Measurements from ENCODE around the gene SLAIN1.

SLAIN1 gene

DNA sequence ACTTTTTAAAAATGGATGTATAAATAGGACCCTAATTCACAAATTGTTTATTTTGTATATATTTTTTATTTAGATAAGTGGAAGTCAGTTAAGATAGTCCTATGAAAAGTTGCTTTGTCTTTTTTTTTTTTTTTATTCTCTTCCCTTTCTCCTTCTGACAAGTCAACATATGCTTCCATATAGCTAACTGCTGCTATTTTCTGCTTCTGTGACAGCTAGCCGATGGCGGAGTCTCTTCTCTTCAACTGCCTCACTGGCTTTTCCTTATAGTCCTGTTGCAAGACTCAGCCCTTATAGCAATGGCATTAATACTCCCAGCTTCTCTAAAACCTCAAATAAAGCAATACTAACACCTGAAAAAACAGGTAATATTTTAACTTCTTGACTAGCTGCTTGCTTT, 45.3 kb downstream of the SLAIN1 start:
- H3K36me3 Mint-ChIP-seq (ENCODE audit: insufficient read depth) = peaks cover 6% of the 10 kb centered on the region
- ATAC-seq (replicated peaks) (no peak), DNase-seq (no peak)
- H3K4me3 Mint-ChIP-seq = no peak overlapping the region
- H3K27me3 Mint-ChIP-seq = no peaks in the 10 kb centered on the region
- no peak overlapping the region for H3K27ac Mint-ChIP-seq
- H3K9me3 Mint-ChIP-seq = no peaks in the 10 kb centered on the region
- peaks cover 8 to 9% of the 10 kb centered on the region in 2 donors for H3K4me1 Mint-ChIP-seq (ENCODE audit: low read depth in 2 of 2)

DNA sequence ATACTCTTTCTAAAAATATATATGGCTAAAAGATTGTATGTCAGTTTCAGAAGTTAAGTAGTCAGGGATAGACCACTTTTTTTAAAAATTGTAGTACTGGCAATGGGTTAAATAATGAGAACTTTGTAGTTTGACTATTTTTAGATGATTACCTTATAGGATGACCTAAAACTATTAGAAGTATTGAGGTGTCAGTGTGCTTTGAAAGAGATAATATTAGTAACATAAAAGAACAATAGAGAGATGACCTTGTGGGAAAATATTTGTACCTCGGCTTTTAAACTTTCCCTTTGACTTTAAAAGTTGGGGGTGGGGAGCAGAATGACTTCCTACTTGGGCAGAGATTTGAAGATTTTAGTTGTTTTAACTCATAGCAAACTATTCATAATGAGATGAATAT, 48.3 kb downstream of the SLAIN1 start:
- Mint-ChIP-seq H3K36me3 (ENCODE audit: insufficient read depth) (peaks cover 6% of the 10 kb centered on the region), H3K4me3 (no peak overlapping the region), H3K27ac (no peak overlapping the region), H3K27me3 (no peaks in the 10 kb centered on the region), H3K9me3 (no peaks in the 10 kb centered on the region), H3K4me1 (ENCODE audit: low read depth in 2 of 2) (peaks cover 2 to 3% of the 10 kb centered on the region in 2 donors)
- DNase-seq = no peak
- no peak for ATAC-seq (replicated peaks)

- DNase-seq (no peak), ATAC-seq (replicated peaks) (no peak)
- no peak overlapping the region for H3K4me3 Mint-ChIP-seq
- H3K36me3 Mint-ChIP-seq (ENCODE audit: insufficient read depth) = peaks cover 11% of the 10 kb centered on the region
- peaks cover 7 to 8% of the 10 kb centered on the region in 2 donors for H3K4me1 Mint-ChIP-seq (ENCODE audit: low read depth in 2 of 2)
- H3K9me3 Mint-ChIP-seq = no peaks in the 10 kb centered on the region
- H3K27ac Mint-ChIP-seq = peak overlapping the region; percentile 29 to 32
- H3K27me3 Mint-ChIP-seq = no peaks in the 10 kb centered on the region
Measured at GRCh38 chr13:77749344-77749880, 51.9 kb downstream of the SLAIN1 start.

DNA sequence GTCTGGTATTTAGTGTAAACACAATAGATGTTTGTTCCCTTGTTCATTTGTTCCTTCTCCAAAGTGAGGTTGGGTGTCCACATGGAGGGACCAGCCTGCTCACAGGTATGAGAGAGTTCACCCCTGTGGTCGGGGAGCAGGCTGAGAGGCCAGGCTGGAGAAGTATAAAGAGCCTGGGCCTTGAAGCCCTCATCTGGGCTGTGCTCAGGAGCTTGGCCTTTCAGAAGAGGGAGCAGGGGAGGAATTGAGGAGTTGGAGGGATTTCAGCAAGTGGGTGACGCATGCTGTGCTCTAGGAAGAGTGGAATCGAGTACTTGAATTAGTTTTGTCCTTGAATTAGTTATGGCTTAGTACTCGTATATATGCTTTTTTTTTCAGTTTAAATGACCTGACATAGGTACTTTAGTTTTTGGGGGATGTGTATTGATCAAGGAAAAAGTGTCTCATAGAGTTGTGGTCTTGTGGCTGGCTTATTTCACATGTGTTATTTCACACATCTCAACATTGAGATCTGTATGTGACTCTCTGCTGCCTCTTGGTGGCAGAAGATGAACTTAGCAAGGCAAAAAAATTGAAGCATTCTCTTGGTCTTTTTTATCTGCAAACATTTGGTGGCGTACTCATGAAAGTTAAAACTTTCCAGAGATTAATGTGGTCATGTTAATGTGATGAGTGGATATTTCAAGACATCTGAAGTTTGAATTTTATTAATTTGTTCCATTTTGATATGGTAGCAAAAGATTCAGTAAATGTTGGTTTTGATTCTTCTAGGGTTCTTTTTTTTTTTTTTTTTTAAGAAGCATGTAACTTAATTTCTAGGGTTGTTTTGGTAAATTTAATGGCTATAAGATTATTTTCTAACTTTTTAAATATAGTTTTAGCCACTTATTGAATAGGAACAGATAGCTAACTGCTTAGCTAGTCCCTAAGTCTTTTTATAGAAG, 54.3 kb downstream of the SLAIN1 start:
- Mint-ChIP-seq H3K27me3 (no peaks in the 10 kb centered on the region), H3K27ac (no peak overlapping the region), H3K9me3 (no peaks in the 10 kb centered on the region), H3K36me3 (ENCODE audit: insufficient read depth) (peaks cover 6% of the 10 kb centered on the region), H3K4me1 (ENCODE audit: low read depth in 2 of 2) (peaks cover 7 to 8% of the 10 kb centered on the region in 2 donors), H3K4me3 (peak overlapping the region in 1 of 2 donors; percentile 37)
- ATAC-seq (replicated peaks) (peak; percentile 97), DNase-seq (peak; percentile 40 to 57 (median 46))

DNA sequence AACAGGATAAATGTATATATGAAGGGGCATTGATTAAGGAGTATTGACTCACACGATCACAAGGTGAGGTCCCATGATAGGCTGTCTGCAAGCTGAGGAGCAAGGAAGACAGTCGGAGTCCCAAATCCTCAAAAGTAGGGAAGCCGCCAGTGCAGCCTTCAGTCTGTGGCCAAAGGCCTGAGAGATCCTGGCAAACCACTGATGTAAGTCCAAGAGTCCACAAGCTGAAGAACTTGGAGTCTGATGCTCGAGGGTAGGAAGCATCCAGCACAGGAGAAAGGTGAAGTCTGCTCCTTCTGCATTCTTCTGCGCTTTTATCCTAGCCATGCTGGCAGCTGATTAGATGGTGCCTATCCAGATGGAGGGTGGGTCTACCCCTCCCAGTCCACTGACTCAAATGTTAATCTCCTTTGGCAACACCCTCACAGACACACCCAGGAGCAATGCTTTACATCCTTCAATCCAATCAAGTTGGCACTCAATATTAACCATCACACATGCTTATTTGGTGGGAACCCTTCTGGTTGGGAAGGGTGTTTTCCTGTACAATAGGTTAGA, 55.1 kb downstream of the SLAIN1 start:
- Mint-ChIP-seq H3K27ac (no peak overlapping the region), H3K4me3 (no peak overlapping the region), H3K36me3 (ENCODE audit: insufficient read depth) (peaks cover 6% of the 10 kb centered on the region)

DNA sequence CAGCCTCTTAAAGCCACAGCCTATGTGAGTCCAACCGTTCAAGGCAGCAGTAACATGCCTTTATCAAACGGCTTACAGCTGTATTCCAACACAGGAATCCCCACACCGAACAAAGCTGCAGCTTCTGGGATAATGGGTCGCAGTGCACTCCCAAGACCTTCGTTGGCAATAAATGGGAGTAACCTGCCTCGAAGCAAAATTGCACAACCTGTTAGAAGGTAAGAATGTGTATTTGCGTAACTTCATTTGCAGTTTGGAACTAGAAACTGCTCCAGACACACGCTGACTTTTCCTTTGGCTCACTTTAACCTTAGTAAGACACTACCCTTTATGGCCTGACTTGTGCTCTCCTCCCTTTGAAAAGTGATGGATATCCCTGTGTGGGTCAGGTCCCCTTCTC, 63.4 kb downstream of the SLAIN1 start:
- Mint-ChIP-seq H3K4me1 (ENCODE audit: low read depth in 2 of 2) (peaks cover 4 to 9% of the 10 kb centered on the region in 2 donors), H3K9me3 (no peaks in the 10 kb centered on the region), H3K27me3 (no peaks in the 10 kb centered on the region), H3K27ac (no peak overlapping the region), H3K36me3 (ENCODE audit: insufficient read depth) (peaks cover 28% of the 10 kb centered on the region), H3K4me3 (no peak overlapping the region)
- no peak for ATAC-seq (replicated peaks)
- DNase-seq = no peak

More for the DNA sequence above, 55.1 kb downstream of the SLAIN1 start:
- ATAC-seq (replicated peaks) (no peak), DNase-seq (no peak)
- H3K27me3 Mint-ChIP-seq = no peaks in the 10 kb centered on the region
- peaks cover 7% of the 10 kb centered on the region in 2 donors for H3K4me1 Mint-ChIP-seq (ENCODE audit: low read depth in 2 of 2)
- no peaks in the 10 kb centered on the region for H3K9me3 Mint-ChIP-seq

- Mint-ChIP-seq H3K36me3 (ENCODE audit: insufficient read depth) (peaks cover 23% of the 10 kb centered on the region), H3K27me3 (no peaks in the 10 kb centered on the region), H3K27ac (no peak overlapping the region), H3K4me1 (ENCODE audit: low read depth in 2 of 2) (no peaks in the 10 kb centered on the region), H3K4me3 (no peak overlapping the region), H3K9me3 (no peaks in the 10 kb centered on the region)
- DNase-seq (no peak), ATAC-seq (replicated peaks) (no peak)
Measured at GRCh38 chr13:77767413-77767812, 69.9 kb downstream of the SLAIN1 start.

DNA sequence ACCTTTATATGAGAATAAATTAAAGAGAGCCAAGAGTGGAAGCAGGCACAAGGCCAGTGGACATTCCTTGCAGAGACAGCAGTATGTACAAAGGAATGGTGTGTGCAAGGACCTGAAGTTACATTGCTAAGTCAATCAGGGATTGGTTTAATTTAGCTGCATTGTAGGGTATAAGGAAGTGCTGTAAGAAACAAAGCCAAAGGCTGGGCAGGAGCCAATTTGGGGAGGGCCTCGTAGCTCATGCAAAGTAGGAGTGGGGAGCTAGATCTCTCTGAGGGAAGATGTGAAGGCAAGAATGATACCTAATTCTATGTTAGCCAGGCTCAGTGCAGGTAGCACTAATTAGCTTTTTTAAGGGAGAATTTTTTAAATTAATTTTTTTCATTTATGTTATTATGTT, 76.7 kb downstream of the SLAIN1 start:
- no peak overlapping the region for H3K27ac Mint-ChIP-seq
- H3K4me3 Mint-ChIP-seq = no peak overlapping the region
- no peaks in the 10 kb centered on the region for H3K9me3 Mint-ChIP-seq
- H3K4me1 Mint-ChIP-seq (ENCODE audit: low read depth in 2 of 2) = no peaks in the 10 kb centered on the region
- no peaks in the 10 kb centered on the region for H3K27me3 Mint-ChIP-seq
- H3K36me3 Mint-ChIP-seq (ENCODE audit: insufficient read depth) = no peaks in the 10 kb centered on the region
- DNase-seq (no peak), ATAC-seq (replicated peaks) (no peak)

DNA sequence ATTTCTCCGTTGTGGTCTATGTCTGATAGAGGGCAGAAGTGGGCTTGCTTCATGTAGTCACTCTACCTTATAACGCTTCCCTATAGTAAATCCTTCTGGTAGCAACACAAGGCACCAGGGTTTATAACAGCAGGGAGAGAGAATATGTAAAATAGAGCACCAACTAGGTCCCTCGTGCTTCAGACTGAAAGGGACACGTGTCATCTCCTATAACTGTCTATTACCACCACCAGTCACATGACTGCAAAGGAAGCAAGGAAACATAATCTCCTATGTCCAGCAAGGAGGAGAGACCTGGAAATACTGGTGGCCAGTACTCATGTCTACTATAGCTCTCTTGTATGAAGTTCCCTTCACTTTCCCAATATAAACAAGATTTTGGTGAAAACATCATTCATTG, 79.2 kb downstream of the SLAIN1 start:
- H3K4me1 Mint-ChIP-seq (ENCODE audit: low read depth in 2 of 2) = peaks cover 5 to 6% of the 10 kb centered on the region in 2 donors
- no peak for ATAC-seq (replicated peaks)
- no peaks in the 10 kb centered on the region for H3K27me3 Mint-ChIP-seq
- no peak for DNase-seq
- no peak overlapping the region for H3K4me3 Mint-ChIP-seq
- H3K36me3 Mint-ChIP-seq (ENCODE audit: insufficient read depth) = no peaks in the 10 kb centered on the region
- H3K27ac Mint-ChIP-seq = no peak overlapping the region
- H3K9me3 Mint-ChIP-seq = no peaks in the 10 kb centered on the region

GRCh38 chr13:77779552-77780272, 82.2 kb downstream of the SLAIN1 start:
- no peaks in the 10 kb centered on the region for H3K27me3 Mint-ChIP-seq
- no peak overlapping the region for H3K27ac Mint-ChIP-seq
- peak in 1 of 3 experiments; percentile 19 for DNase-seq
- peak; percentile 63 for ATAC-seq (replicated peaks)
- no peaks in the 10 kb centered on the region for H3K36me3 Mint-ChIP-seq (ENCODE audit: insufficient read depth)
- H3K4me1 Mint-ChIP-seq (ENCODE audit: low read depth in 2 of 2) = peaks cover 5 to 6% of the 10 kb centered on the region in 2 donors
- no peak overlapping the region for H3K4me3 Mint-ChIP-seq
- H3K9me3 Mint-ChIP-seq = no peaks in the 10 kb centered on the region

DNA sequence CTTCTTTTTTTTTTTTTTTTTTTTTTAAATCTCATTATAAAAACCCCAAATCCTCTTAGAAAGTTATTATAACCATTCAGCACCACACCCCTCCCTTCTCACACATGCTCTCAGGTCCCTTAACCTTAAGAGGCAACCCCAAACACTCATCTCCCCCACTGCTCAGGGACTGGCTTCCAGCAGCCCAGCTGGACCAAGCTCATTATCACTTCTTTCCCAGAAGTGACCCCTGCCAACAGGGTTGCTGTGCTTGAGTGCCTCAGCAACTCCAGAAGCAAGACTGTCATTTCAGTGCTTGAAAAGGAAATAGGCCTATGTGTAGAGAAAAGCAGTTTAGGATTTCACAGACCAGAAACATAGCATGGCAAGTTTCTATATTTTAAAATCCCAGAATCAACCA, 84.3 kb downstream of the SLAIN1 start:
- no peak overlapping the region for H3K4me3 Mint-ChIP-seq
- ATAC-seq (replicated peaks) (no peak), DNase-seq (no peak)
- H3K27ac Mint-ChIP-seq = no peak overlapping the region
- H3K4me1 Mint-ChIP-seq (ENCODE audit: low read depth in 2 of 2) = peaks cover 5 to 6% of the 10 kb centered on the region in 2 donors
- no peaks in the 10 kb centered on the region for H3K9me3 Mint-ChIP-seq
- no peaks in the 10 kb centered on the region for H3K27me3 Mint-ChIP-seq
- no peaks in the 10 kb centered on the region for H3K36me3 Mint-ChIP-seq (ENCODE audit: insufficient read depth)

- no peak for ATAC-seq (replicated peaks)
- H3K36me3 Mint-ChIP-seq (ENCODE audit: insufficient read depth) = no peaks in the 10 kb centered on the region
- H3K9me3 Mint-ChIP-seq = peaks cover 2 to 6% of the 10 kb centered on the region in 2 donors
- H3K27me3 Mint-ChIP-seq = no peaks in the 10 kb centered on the region
- no peak overlapping the region for H3K27ac Mint-ChIP-seq
- H3K4me3 Mint-ChIP-seq = no peak overlapping the region
- peaks cover 5 to 6% of the 10 kb centered on the region in 2 donors for H3K4me1 Mint-ChIP-seq (ENCODE audit: low read depth in 2 of 2)
- DNase-seq = no peak
Measured at GRCh38 chr13:77784515-77784914, 87.0 kb downstream of the SLAIN1 start.

GRCh38 chr13:77786695-77787287, 89.3 kb downstream of the SLAIN1 start:
- H3K4me3 Mint-ChIP-seq = no peak overlapping the region
- no peak for ATAC-seq (replicated peaks)
- H3K4me1 Mint-ChIP-seq (ENCODE audit: low read depth in 2 of 2) = no peaks in the 10 kb centered on the region
- peaks cover 10 to 14% of the 10 kb centered on the region in 2 donors for H3K9me3 Mint-ChIP-seq
- DNase-seq = no peak
- peaks cover 13 to 14% of the 10 kb centered on the region in 2 donors for H3K27me3 Mint-ChIP-seq
- H3K27ac Mint-ChIP-seq = no peak overlapping the region
- H3K36me3 Mint-ChIP-seq (ENCODE audit: insufficient read depth) = no peaks in the 10 kb centered on the region
